PC-3 (cell line): ENCODE results near the gene PAOX. TPM values are rescaled to one million over a fixed set of nuclear protein-coding genes. Genes with fewer than 3 reads are reported as not detected.

ENCODE experiments used
- ATAC-seq: fragments of 200-7000 bp; cut with Tn5 transposase; 2 replicates; pipeline ENCODE4 v1.9.1; 2020; ENCODE audit warnings: mild to moderate bottlenecking, moderate library complexity
- BruUV-seq: library from RNA; stranded (reverse); fragments of 400-500 nt; replicated peaks from 2 replicates; lab custom pipeline; 2021; lab: Mats Ljungman, UMichigan
- CTCF ChIA-PET: fragments of 300-600 bp; sonication (Branson Sonifier 250); formaldehyde crosslinking; loops from one replicate; lab custom pipeline; 2022; ENCODE audit warnings: antibody characterized with exemption; lab: Charles Lee
- POLR2A ChIA-PET: fragments of 300-600 bp; sonication (Branson Sonifier 250); formaldehyde crosslinking; loops from one replicate; lab custom pipeline; 2022; ENCODE audit warnings: antibody characterized with exemption; ENCODE audit not compliant: unreplicated experiment; lab: Charles Lee
- DNase-seq: peaks from one replicate; pipeline ENCODE4 v3.0.0-alpha.2; 2015
- H2AFZ ChIP-seq: fragments of 300-600 bp; sonication (generic); 2 replicates; pipeline ENCODE4 v1.6.0; 2016; ENCODE audit warnings: antibody characterized with exemption, low read length
- H3F3A ChIP-seq: fragments of 300-600 bp; sonication (generic); one replicate; pipeline ENCODE4 v1.6.0; 2017; ENCODE audit warnings: antibody characterized with exemption, low read length, control low read depth, mild to moderate bottlenecking; ENCODE audit not compliant: unreplicated experiment
- H3K27ac ChIP-seq: fragments of 300-600 bp; sonication (generic); 2 replicates; pipeline ENCODE4 v1.5.1; 2016; ENCODE audit warnings: mild to moderate bottlenecking, low read length
- H3K27me3 ChIP-seq: fragments of 300-600 bp; sonication (generic); 2 replicates; pipeline ENCODE4 v1.6.1; 2016; ENCODE audit warnings: low read length, mixed read lengths
- H3K36me3 ChIP-seq: fragments of 300-600 bp; sonication (generic); 2 replicates; pipeline ENCODE4 v1.6.1; 2016; ENCODE audit warnings: low read depth, mixed run types, low read length, mixed read lengths
- H3K4me1 ChIP-seq: fragments of 300-600 bp; sonication (generic); 2 replicates; pipeline ENCODE4 v1.5.1; 2016; ENCODE audit warnings: low read length; ENCODE audit not compliant: insufficient read depth
- H3K4me2 ChIP-seq: fragments of 300-600 bp; sonication (generic); 2 replicates; pipeline ENCODE4 v1.6.0; 2016; ENCODE audit warnings: low read length
- H3K4me3 ChIP-seq: fragments of 300-600 bp; sonication (generic); 2 replicates; pipeline ENCODE4 v1.5.1; 2016; ENCODE audit warnings: mild to moderate bottlenecking, low read length, mixed read lengths
- H3K79me2 ChIP-seq: fragments of 300-600 bp; sonication (generic); 2 replicates; pipeline ENCODE4 v1.6.1; 2017; ENCODE audit warnings: low read length, mixed read lengths
- H3K9ac ChIP-seq: fragments of 300-600 bp; sonication (generic); 2 replicates; pipeline ENCODE4 v1.6.0; 2016; ENCODE audit warnings: mild to moderate bottlenecking, low read length
- H3K9me2 ChIP-seq: fragments of 300-600 bp; sonication (generic); replicated peaks from 2 replicates; pipeline ENCODE4 v1.6.1; 2016; ENCODE audit warnings: mixed run types, low read length, mixed read lengths
- H3K9me3 ChIP-seq: fragments of 300-600 bp; sonication (generic); 2 replicates; pipeline ENCODE4 v1.6.1; 2016; ENCODE audit warnings: low read length, mixed read lengths
- H4K20me1 ChIP-seq: fragments of 300-600 bp; sonication (generic); 2 replicates; pipeline ENCODE4 v1.6.1; 2016; ENCODE audit warnings: low read length, mixed read lengths
- EZH2 ChIP-seq: fragments of 300-600 bp; sonication (generic); IDR thresholded peaks from one replicate; pipeline ENCODE4 v1.6.1; 2017; ENCODE audit warnings: antibody characterized with exemption, mild to moderate bottlenecking, low read length; ENCODE audit not compliant: unreplicated experiment
- EZH2phosphoT487 ChIP-seq: fragments of 300-600 bp; sonication (generic); IDR thresholded peaks from 2 replicates; pipeline ENCODE4 v1.6.1; 2018; ENCODE audit warnings: mild to moderate bottlenecking, antibody characterized with exemption, low read length, borderline replicate concordance
- intact Hi-C: fragments of 100-400 bp; cut with micrococcal nuclease; formaldehyde crosslinking; loops from 2 replicates; pipeline ENCODE4 v1.9.0; 2023
- total RNA-seq: library from RNA; depleted of rRNA; stranded (reverse); fragments of >200 nt; gene quantifications from 2 replicates; pipeline ENCODE4 v1.2.3, GENCODE V29; 2014
- TF ChIP-seq, protein P1 (sequence below): fragments of 300-600 bp; sonication (generic); conservative IDR thresholded peaks from 2 replicates; pipeline ENCODE4 v1.5.1; 2017; ENCODE audit warnings: antibody characterized with exemption, low read depth, mild to moderate bottlenecking, low read length

The PAOX gene
- total RNA-seq, 1 experiment from 2014 or later, result 4.1 TPM

DNA sequence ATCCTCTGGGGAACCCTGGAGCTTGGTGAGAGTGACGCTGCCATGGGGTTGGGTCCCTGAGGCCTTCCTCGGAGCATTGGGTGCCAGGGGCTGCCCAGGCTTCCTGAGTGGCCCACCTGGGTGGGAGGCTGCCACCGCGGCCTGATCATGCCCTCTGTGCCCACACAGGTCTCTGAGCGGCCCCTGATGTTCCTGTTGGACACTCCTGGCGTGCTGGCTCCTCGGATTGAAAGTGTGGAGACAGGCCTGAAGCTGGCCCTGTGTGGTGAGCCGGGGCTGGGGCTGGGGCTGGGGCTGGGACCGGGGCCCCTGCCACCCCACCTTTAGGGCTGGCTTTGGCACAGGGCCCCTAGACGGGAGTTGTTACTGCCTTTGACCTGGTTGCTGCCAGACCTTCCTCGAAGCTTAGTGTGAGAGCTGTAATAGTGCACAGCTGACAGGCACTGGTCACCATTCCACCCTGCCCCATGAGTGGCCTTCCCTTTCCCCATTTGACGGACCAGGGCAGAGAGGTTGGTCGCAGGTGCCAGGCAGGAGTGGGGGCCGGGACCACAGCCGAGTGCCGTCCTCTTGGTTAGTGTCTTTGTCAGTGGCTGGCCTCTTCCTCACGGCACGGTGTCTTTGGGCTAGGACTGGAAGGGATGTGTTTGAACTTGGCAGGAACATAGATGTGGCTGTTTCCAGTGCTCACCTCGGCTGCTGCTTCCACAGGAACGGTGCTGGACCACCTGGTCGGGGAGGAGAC, 23.1 kb downstream of the PAOX start:
- TF ChIP-seq, protein P1, sequence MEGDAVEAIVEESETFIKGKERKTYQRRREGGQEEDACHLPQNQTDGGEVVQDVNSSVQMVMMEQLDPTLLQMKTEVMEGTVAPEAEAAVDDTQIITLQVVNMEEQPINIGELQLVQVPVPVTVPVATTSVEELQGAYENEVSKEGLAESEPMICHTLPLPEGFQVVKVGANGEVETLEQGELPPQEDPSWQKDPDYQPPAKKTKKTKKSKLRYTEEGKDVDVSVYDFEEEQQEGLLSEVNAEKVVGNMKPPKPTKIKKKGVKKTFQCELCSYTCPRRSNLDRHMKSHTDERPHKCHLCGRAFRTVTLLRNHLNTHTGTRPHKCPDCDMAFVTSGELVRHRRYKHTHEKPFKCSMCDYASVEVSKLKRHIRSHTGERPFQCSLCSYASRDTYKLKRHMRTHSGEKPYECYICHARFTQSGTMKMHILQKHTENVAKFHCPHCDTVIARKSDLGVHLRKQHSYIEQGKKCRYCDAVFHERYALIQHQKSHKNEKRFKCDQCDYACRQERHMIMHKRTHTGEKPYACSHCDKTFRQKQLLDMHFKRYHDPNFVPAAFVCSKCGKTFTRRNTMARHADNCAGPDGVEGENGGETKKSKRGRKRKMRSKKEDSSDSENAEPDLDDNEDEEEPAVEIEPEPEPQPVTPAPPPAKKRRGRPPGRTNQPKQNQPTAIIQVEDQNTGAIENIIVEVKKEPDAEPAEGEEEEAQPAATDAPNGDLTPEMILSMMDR, result no peak
- TF ChIP-seq EZH2phosphoT487 (no peak), EZH2 (no peak)
- ATAC-seq (no peak), DNase-seq (no peak)
- CTCF ChIA-PET, result no interaction called here
- Histone ChIP-seq H3K27ac (0 out of 2 replicates have a peak overlapping the region, but pooled peaks have one; percentile 5), H3K9me2 (no peaks in the 10 kb centered on the region), H3K4me3 (no peak overlapping the region), H4K20me1 (peaks cover 7% of the 10 kb centered on the region; the same call in 1 of the 2 replicates), H3F3A (no peaks in the 10 kb centered on the region), H3K79me2 (peaks cover 54% of the 10 kb centered on the region), H3K36me3 (peaks cover 17% of the 10 kb centered on the region), H3K4me1 (peaks cover 9% of the 10 kb centered on the region), H3K9ac (no peak overlapping the region), H2AFZ (no peak overlapping the region), H3K27me3 (no peaks in the 10 kb centered on the region), H3K4me2 (no peak overlapping the region), H3K9me3 (no peaks in the 10 kb centered on the region)
- intact Hi-C loops, result no loop called here
- POLR2A ChIA-PET, result no interaction called here
- no TSS peak for BruUV-seq

DNA sequence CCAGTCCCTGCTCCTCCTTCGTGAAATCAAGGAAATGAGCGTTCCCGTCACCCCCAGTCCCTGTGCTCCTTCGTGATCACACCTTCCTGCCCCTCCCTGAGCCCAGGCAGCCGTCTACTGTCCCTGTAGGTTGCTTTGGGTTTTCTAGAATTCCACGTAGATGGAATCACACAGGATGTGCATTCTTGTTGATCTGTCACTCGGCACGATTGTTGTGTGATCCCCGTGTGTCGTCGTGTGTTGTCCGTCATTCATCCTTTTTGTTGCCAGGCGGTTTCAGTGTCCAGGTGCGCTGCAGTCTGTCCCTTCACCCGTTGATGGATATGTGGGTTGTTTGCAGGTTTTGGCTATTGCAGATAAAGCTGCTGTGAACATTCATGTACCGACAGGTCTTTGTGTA, 24.3 kb downstream of the PAOX start:
- intact Hi-C loops, result no loop called here
- Histone ChIP-seq H3K27me3 (no peaks in the 10 kb centered on the region), H3K9ac (no peak overlapping the region), H3F3A (no peaks in the 10 kb centered on the region), H3K4me1 (peaks cover under 1% of the 10 kb centered on the region), H3K4me3 (no peak overlapping the region), H2AFZ (no peak overlapping the region), H3K79me2 (peaks cover 63% of the 10 kb centered on the region), H3K9me3 (no peaks in the 10 kb centered on the region), H3K27ac (peak overlapping the region; percentile 11; the same call in 1 of the 2 replicates), H3K9me2 (no peaks in the 10 kb centered on the region), H4K20me1 (peaks cover 7% of the 10 kb centered on the region; the same call in 1 of the 2 replicates), H3K36me3 (peaks cover 21% of the 10 kb centered on the region), H3K4me2 (no peak overlapping the region)
- BruUV-seq, result no TSS peak
- ATAC-seq (no peak), DNase-seq (no peak)
- TF ChIP-seq EZH2phosphoT487 (no peak), EZH2 (no peak)
- TF ChIP-seq, protein P1, result no peak
- ChIA-PET POLR2A (no interaction called here), CTCF (no interaction called here)

DNA sequence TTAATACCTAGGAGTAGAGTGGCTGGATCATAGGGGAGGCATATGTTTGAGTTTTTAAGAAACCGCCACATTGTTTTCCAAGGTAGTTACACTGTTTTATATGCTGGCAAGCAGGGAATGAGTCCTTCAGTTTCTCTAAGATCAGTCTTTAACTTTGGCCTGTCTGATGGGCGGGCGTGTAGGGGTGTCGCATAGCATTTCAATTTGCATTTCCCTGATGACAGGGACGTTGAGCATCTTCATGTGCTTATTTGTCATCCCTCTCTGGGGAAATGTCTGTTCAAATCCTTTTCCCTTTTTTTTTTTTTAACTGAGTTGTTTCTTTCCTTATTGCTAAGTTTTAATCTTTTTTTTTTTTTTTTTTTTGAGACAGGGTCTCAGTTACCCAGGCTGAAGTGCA, 24.7 kb downstream of the PAOX start:
- Histone ChIP-seq H3K4me2 (no peak overlapping the region), H3K27ac (peak overlapping the region; percentile 11; the same call in 1 of the 2 replicates), H2AFZ (no peak overlapping the region), H4K20me1 (peaks cover 7% of the 10 kb centered on the region; the same call in 1 of the 2 replicates), H3K4me1 (no peaks in the 10 kb centered on the region; the same call in 1 of the 2 replicates), H3K9me2 (no peaks in the 10 kb centered on the region), H3K4me3 (no peak overlapping the region), H3K27me3 (no peaks in the 10 kb centered on the region), H3K9me3 (no peaks in the 10 kb centered on the region), H3K9ac (no peak overlapping the region), H3F3A (no peaks in the 10 kb centered on the region), H3K36me3 (peaks cover 22% of the 10 kb centered on the region), H3K79me2 (peaks cover 63% of the 10 kb centered on the region)
- BruUV-seq, result no TSS peak
- ATAC-seq, result no peak
- ChIA-PET POLR2A (no interaction called here), CTCF (no interaction called here)
- TF ChIP-seq EZH2phosphoT487, result no peak
- TF ChIP-seq, protein P1, result no peak
- intact Hi-C loops, result no loop called here
- DNase-seq, result no peak
